ENCODE data around the gene ACSF3. TPM values are rescaled to one million over a fixed set of nuclear protein-coding genes. Genes with fewer than 3 reads are reported as not detected.
A peak's percentile ranks its signal among the peaks of the same experiment; 100 is the strongest.

ACSF3 gene
- total RNA-seq, 3 donors from 2014 or later = 20.8 to 42.3 (median 40.4) TPM

DNA sequence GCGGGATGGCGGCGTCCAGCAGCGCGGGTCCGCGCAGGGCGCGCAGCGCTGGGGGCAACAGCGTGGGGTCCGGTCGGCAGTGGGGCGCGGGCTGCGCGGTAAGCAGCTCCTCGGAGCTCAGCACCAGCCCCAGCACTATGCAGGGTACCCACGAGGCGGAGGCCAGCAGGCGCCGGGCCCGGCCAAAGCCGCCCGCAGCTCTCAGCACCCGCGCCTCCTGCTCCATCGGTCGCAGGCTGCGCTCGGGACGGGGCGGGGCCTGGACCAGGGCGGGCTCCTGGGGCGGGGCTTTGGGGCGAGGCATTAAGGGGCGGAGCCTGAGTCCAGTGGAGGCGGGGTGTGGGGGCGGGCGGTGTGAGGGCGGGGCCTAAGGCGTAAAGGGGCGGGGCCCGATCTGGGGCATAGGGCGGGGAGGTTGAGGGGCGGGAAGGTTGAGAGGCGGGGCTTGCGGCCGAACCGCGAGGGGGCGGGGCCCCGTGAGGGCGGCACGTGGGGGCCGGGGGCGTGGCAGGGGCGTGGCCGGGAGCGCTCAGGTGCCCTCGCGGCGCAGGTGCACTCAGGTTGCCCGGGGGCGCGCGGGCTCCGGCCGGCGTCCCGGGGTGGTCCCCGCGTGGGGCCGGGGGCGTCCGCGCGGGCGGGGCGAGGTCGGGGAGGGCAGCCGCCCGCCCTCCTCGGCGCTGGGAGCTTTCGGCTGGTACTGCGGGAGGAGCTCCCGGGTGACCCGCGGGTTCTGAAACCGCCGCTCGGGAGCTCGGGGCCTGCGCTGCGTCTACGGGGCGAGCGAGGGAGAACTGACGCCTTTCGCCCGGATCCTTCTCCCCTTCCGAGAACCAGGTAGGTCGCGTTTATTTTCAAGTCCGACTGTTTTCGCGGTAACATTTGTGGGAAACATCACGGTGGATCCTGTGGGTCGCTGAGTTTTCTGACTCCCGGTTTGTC lies 108.1 kb downstream of the ACSF3 start:
- H3K4me3 ChIP-seq = peak overlapping the region; percentile 3 to 68 (median 45)
- peaks cover 0 to 9% of the 10 kb centered on the region in 2 donors for H3K4me1 ChIP-seq
- H3K27me3 ChIP-seq = peaks cover 6 to 48% of the 10 kb centered on the region in 2 donors
- intact Hi-C loops (cut with DNase I; ENCODE audit: low total_unique reads) = no loop called here
- H3K27ac ChIP-seq = no peak overlapping the region
- no peaks in the 10 kb centered on the region for H3K36me3 ChIP-seq
- no peaks in the 10 kb centered on the region for H3K9me3 ChIP-seq
- TF ChIP-seq POLR2AphosphoS5 (IDR thresholded peaks at IDR 0.05) (no peak), POLR2A (IDR thresholded peaks at IDR 0.05) (no peak), CTCF (IDR thresholded peaks at IDR 0.05) (no peak)
- DNase-seq (ENCODE audit: low spot score in 2 of 2) = peak; percentile 59 to 92

DNA sequence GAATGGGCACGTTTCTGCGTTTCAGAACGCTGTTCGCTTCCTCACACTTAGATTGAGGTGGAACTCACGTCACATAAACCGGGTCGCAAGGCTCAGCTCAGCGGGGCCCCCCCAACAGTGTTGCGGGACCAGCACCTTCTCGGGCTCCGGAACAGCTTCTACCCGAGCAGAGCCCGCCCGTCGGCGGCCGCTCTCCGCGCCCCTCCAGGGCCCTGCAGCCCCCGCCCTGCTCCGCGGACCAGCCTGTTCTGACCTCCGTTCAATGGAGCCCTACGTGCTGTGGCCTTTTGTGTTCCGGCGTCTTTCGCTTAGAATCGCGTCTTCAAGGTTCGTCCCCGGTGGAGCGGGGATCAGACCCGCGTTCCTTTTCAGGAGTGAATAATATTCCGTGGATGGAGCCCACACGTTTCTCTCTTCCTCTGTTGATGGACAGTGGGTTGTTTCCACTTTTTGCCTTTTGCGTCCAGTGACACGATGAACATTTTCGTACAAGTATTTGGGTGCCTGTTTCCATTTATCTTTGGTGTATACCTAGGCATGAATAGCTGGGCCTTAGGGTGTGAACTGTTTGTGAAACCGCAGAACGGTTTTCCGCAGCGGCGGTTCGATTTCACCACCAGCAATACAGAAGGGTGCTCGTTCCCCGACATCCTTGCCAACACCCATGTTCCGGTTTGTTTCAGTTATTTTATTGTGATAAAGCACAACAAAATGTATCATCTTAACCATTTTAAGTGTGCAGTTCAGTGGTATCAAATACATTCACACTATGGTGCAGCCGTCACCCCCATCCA lies 109.0 kb downstream of the ACSF3 start:
- Histone ChIP-seq H3K36me3 (no peaks in the 10 kb centered on the region), H3K4me1 (peaks cover 0 to 9% of the 10 kb centered on the region in 2 donors), H3K27me3 (peaks cover 6 to 47% of the 10 kb centered on the region in 2 donors), H3K9me3 (no peaks in the 10 kb centered on the region), H3K27ac (no peak overlapping the region), H3K4me3 (peak overlapping the region in 2 of 3 donors; percentile 45 to 68)
- no peak for TF ChIP-seq POLR2AphosphoS5 (IDR thresholded peaks at IDR 0.05)
- TF ChIP-seq CTCF (IDR thresholded peaks at IDR 0.05) = no peak
- TF ChIP-seq POLR2A (IDR thresholded peaks at IDR 0.05) = no peak
- intact Hi-C loops (cut with DNase I; ENCODE audit: low total_unique reads) = no loop called here
- no peak for DNase-seq (ENCODE audit: low spot score in 2 of 2)

Other genes starting within 250 kb of the ACSF3 start
- gene GALNS, start 236.9 kb upstream of the ACSF3 start, total RNA-seq = 10 to 100 TPM; 16.2 to 29.5 (median 17.9) TPM
- gene TRAPPC2L, start 236.7 kb upstream of the ACSF3 start, total RNA-seq = 10 to 100 TPM; 32.1 to 37.8 (median 34.4) TPM
- not detected for gene PABPN1L, start 227.2 kb upstream of the ACSF3 start, total RNA-seq
- gene CBFA2T3, start 116.6 kb upstream of the ACSF3 start, total RNA-seq = 1 to 10 TPM in 1 of 3 donors, under 1 TPM in 2; 0.64 to 2.3 (median 0.88) TPM
- not detected for gene CDH15, start 77.9 kb downstream of the ACSF3 start, total RNA-seq
- gene SLC22A31, start 106.7 kb downstream of the ACSF3 start, total RNA-seq = not detected
- 10 to 100 TPM; 10.1 to 20.9 (median 12.5) TPM for gene ZNF778, start 123.9 kb downstream of the ACSF3 start, total RNA-seq

Data from breast epithelium (tissue), 4 donors.